ENCODE measurements around the gene NAA38.

The NAA38 gene

GRCh38 chr17:7886227-7887037 is 29.1 kb upstream of the NAA38 start:
- DNase-seq (ENCODE audit: extremely low read depth, low read depth): no peak
- no peak for TF ChIP-seq CTCF (IDR thresholded peaks at IDR 0.05; ENCODE audit: low read depth, low read length, missing control alignments)
- peak overlapping the region; percentile 78 for H3K4me3 ChIP-seq (replicated peaks; ENCODE audit: low read depth, low read length)

- TF ChIP-seq CTCF (IDR thresholded peaks at IDR 0.05; ENCODE audit: low read depth, low read length, missing control alignments): no peak
- peak overlapping the region; percentile 78 for H3K4me3 ChIP-seq (replicated peaks; ENCODE audit: low read depth, low read length)
- no peak for DNase-seq (ENCODE audit: extremely low read depth, low read depth)
Measured at GRCh38 chr17:7885367-7886226, 28.2 kb upstream of the NAA38 start.

GRCh38 chr17:7884581-7885366 is 27.4 kb upstream of the NAA38 start:
- TF ChIP-seq CTCF (IDR thresholded peaks at IDR 0.05; ENCODE audit: low read depth, low read length, missing control alignments): no peak
- peak overlapping the region; percentile 78 for H3K4me3 ChIP-seq (replicated peaks; ENCODE audit: low read depth, low read length)
- no peak for DNase-seq (ENCODE audit: extremely low read depth, low read depth)

GRCh38 chr17:7883781-7884386 is 26.5 kb upstream of the NAA38 start:
- no peak for DNase-seq (ENCODE audit: extremely low read depth, low read depth)
- H3K4me3 ChIP-seq (replicated peaks; ENCODE audit: low read depth, low read length): peak overlapping the region; percentile 45
- no peak for TF ChIP-seq CTCF (IDR thresholded peaks at IDR 0.05; ENCODE audit: low read depth, low read length, missing control alignments)

- no peak for DNase-seq (ENCODE audit: extremely low read depth, low read depth)
- TF ChIP-seq CTCF (IDR thresholded peaks at IDR 0.05; ENCODE audit: low read depth, low read length, missing control alignments): no peak
- H3K4me3 ChIP-seq (replicated peaks; ENCODE audit: low read depth, low read length): peak overlapping the region; percentile 12; the same call in 1 of the 2 replicates
Measured at GRCh38 chr17:7882629-7883028, 25.3 kb upstream of the NAA38 start.

GRCh38 chr17:7882068-7882467 is 24.7 kb upstream of the NAA38 start:
- peak overlapping the region; percentile 16; the same call in 1 of the 2 replicates for H3K4me3 ChIP-seq (replicated peaks; ENCODE audit: low read depth, low read length)
- no peak for DNase-seq (ENCODE audit: extremely low read depth, low read depth)
- TF ChIP-seq CTCF (IDR thresholded peaks at IDR 0.05; ENCODE audit: low read depth, low read length, missing control alignments): no peak

Measured in HFF-Myc (cell line).